Right atrium auricular region (tissue), 2 donors: ENCODE results near the gene H2BK1. TPM values are rescaled to one million over a fixed set of nuclear protein-coding genes. Genes with fewer than 3 reads are reported as not detected.

Source experiments
- DNase-seq: peaks from one replicate; pipeline ENCODE4 v3.0.0-alpha.2; 2019; ENCODE audit warnings: low spot score
- H3K27ac ChIP-seq, 2 donors: fragments of 200-600 bp; sonication (generic); 1 replicate in 1 of 2; 2 replicates in 1 of 2; pipeline ENCODE4 v1.5.1; 2016 to 2019
- H3K27me3 ChIP-seq, 2 donors: fragments of 200-600 bp; sonication (generic); one replicate each; pipeline versions ENCODE4 v1.5.1 to v1.6.0; 2017 to 2019
- H3K36me3 ChIP-seq: fragments of 200-600 bp; sonication (generic); one replicate; pipeline ENCODE4 v1.5.1; 2016
- H3K4me1 ChIP-seq, 2 donors: fragments of 200-600 bp; sonication (generic); one replicate each; pipeline versions ENCODE4 v1.5.1 to v1.6.0; 2017 to 2019
- H3K4me3 ChIP-seq, 2 donors: fragments of 200-600 bp; sonication (generic); 1 replicate in 1 of 2; 2 replicates in 1 of 2; pipeline ENCODE4 v1.5.1; 2017 to 2019; ENCODE audit warnings: mild to moderate bottlenecking in 1 of 2, moderate library complexity in 1 of 2
- H3K9me3 ChIP-seq, 2 donors: fragments of 200-600 bp; sonication (generic); one replicate each; pipeline ENCODE4 v1.5.1; 2019
- CTCF ChIP-seq, 2 donors: fragments of 200-600 bp; sonication (generic); IDR thresholded peaks; one replicate each; pipeline ENCODE4 v1.5.1; 2019; ENCODE audit warnings: antibody characterized with exemption in 2 of 2
- total RNA-seq, 2 donors: library from RNA; depleted of rRNA; stranded (reverse); fragments of >200 nt; gene quantifications; one replicate each; pipeline ENCODE4 v1.1.0, GENCODE V29; 2016

H2BK1 gene
- total RNA-seq: not detected

- no peak within 1 kb of the TSS for H3K4me3 ChIP-seq
- H3K27me3 ChIP-seq: no peaks in the 10 kb centered on the region
- no peaks in the 10 kb centered on the region for H3K9me3 ChIP-seq
- H3K27ac ChIP-seq: no peak within 1 kb of the TSS
- H3K36me3 ChIP-seq: peaks cover 18% of the 10 kb centered on the region
- DNase-seq: no peak
- no peak for TF ChIP-seq CTCF (IDR thresholded peaks at IDR 0.05)
- no peaks in the 10 kb centered on the region for H3K4me1 ChIP-seq
Observed at GRCh38 chr7:151210087-151210854, at the start of gene H2BK1. H2BK1 (minus strand) TSS chr7:151210488; CDS start chr7:151210318, 170 bp downstream.

GRCh38 chr7:151257990-151258389 lies 47.7 kb upstream of the H2BK1 start:
- DNase-seq: no peak
- Histone ChIP-seq H3K27ac (no peak overlapping the region), H3K4me1 (peaks cover 0 to 35% of the 10 kb centered on the region in 2 donors), H3K36me3 (no peaks in the 10 kb centered on the region), H3K9me3 (no peaks in the 10 kb centered on the region), H3K27me3 (no peaks in the 10 kb centered on the region), H3K4me3 (no peak overlapping the region)
- no peak for TF ChIP-seq CTCF (IDR thresholded peaks at IDR 0.05)

GRCh38 chr7:151256410-151257045 lies 46.2 kb upstream of the H2BK1 start:
- no peaks in the 10 kb centered on the region for H3K9me3 ChIP-seq
- no peak for DNase-seq
- no peak overlapping the region for H3K4me3 ChIP-seq

GRCh38 chr7:151255390-151255789 lies 45.1 kb upstream of the H2BK1 start:
- Histone ChIP-seq H3K36me3 (no peaks in the 10 kb centered on the region), H3K9me3 (no peaks in the 10 kb centered on the region), H3K4me3 (no peak overlapping the region), H3K27ac (no peak overlapping the region), H3K27me3 (no peaks in the 10 kb centered on the region), H3K4me1 (peaks cover 0 to 44% of the 10 kb centered on the region in 2 donors)
- DNase-seq: no peak
- no peak for TF ChIP-seq CTCF (IDR thresholded peaks at IDR 0.05)

More at GRCh38 chr7:151256410-151257045, 46.2 kb upstream of the H2BK1 start:
- Histone ChIP-seq H3K27me3 (no peaks in the 10 kb centered on the region), H3K27ac (peak overlapping the region in 1 of 2 donors; percentile 48), H3K36me3 (no peaks in the 10 kb centered on the region), H3K4me1 (peaks cover 0 to 41% of the 10 kb centered on the region in 2 donors)
- TF ChIP-seq CTCF (IDR thresholded peaks at IDR 0.05): no peak

- Histone ChIP-seq H3K4me1 (peaks cover 0 to 49% of the 10 kb centered on the region in 2 donors), H3K4me3 (no peak overlapping the region), H3K27ac (peak overlapping the region; percentile 19 to 35), H3K9me3 (no peaks in the 10 kb centered on the region), H3K27me3 (no peaks in the 10 kb centered on the region), H3K36me3 (no peaks in the 10 kb centered on the region)
- DNase-seq: no peak
- no peak for TF ChIP-seq CTCF (IDR thresholded peaks at IDR 0.05)
Observed at GRCh38 chr7:151254851-151255250, 44.6 kb upstream of the H2BK1 start.
